ENCODE data around the gene BDH1.

DNA sequence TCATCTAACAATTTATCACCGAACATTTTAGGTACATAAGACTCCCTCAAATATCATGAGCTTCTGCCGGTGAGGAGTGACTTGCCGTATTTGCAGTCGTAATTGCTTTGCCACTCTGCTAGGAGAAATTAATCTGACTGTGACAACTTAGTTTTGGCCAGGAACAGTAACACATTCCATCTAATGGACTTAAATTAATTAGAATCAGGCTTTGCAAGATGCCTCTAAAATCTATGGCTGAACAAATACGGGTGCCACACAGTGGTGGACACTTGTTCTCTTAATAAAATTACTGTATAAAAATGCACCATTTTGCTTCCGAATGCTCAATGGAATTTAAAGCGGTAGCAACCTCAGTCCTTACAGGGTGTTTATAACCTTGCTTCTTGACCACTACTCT is 27.6 kb upstream of the BDH1 start:
- no peak for TF ChIP-seq EZH2 (IDR thresholded peaks at IDR 0.05; ENCODE audit: insufficient read depth, low read length)
- TF ChIP-seq, protein P1, sequence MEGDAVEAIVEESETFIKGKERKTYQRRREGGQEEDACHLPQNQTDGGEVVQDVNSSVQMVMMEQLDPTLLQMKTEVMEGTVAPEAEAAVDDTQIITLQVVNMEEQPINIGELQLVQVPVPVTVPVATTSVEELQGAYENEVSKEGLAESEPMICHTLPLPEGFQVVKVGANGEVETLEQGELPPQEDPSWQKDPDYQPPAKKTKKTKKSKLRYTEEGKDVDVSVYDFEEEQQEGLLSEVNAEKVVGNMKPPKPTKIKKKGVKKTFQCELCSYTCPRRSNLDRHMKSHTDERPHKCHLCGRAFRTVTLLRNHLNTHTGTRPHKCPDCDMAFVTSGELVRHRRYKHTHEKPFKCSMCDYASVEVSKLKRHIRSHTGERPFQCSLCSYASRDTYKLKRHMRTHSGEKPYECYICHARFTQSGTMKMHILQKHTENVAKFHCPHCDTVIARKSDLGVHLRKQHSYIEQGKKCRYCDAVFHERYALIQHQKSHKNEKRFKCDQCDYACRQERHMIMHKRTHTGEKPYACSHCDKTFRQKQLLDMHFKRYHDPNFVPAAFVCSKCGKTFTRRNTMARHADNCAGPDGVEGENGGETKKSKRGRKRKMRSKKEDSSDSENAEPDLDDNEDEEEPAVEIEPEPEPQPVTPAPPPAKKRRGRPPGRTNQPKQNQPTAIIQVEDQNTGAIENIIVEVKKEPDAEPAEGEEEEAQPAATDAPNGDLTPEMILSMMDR (IDR thresholded peaks at IDR 0.05; ENCODE audit: insufficient read depth, low read depth, low read length): no peak

Measured in astrocyte (in vitro differentiated cells and primary cell).